ENCODE measurements around the gene PYGM. TPM values are rescaled to one million over a fixed set of nuclear protein-coding genes. Genes with fewer than 3 reads are reported as not detected.

PYGM gene
- total and polyA plus RNA-seq, 2 donors (not counting 1 experiment from before 2014, with no cell fraction given) = 0.50 to 1.9 TPM

- Histone ChIP-seq H3K27me3 (ENCODE audit: control insufficient read depth, insufficient read depth, low read length) (no peaks in the 10 kb centered on the region), H3K9ac (ENCODE audit: insufficient read depth, low read length) (no peak overlapping the region), H3K4me1 (ENCODE audit: control insufficient read depth, extremely low read depth, insufficient read depth, low read length) (no peaks in the 10 kb centered on the region), H3K36me3 (ENCODE audit: control insufficient read depth, insufficient read depth, low read length) (no peaks in the 10 kb centered on the region), H3K79me2 (ENCODE audit: control insufficient read depth, insufficient read depth, low read length) (no peaks in the 10 kb centered on the region), H4K20me1 (ENCODE audit: control insufficient read depth, extremely low read depth, insufficient read depth, low read length) (no peaks in the 10 kb centered on the region), H3K27ac (ENCODE audit: insufficient read depth, low read length) (no peak overlapping the region), H2AFZ (ENCODE audit: low read length) (no peak overlapping the region), H3K4me3 (replicated peaks in 1 of 4; ENCODE audit: control extremely low read depth in 1 of 4, insufficient read depth in 1 of 4, low read depth in 3 of 4, low read length in 4 of 4) (no peak overlapping the region), H3K9me3 (ENCODE audit: control insufficient read depth, insufficient read depth, low read depth, low read length) (no peaks in the 10 kb centered on the region), H3K4me2 (ENCODE audit: extremely low read depth, insufficient read depth, low read length) (no peak overlapping the region)
- TF ChIP-seq CTCF (conservative IDR thresholded peaks at IDR 0.05 in 1 of 2, IDR thresholded peaks at IDR 0.05 in 1 of 2; ENCODE audit: low read depth in 1 of 2, low read length in 2 of 2) (no peak), EZH2 (IDR thresholded peaks at IDR 0.05; ENCODE audit: low read length, missing control alignments) (no peak)
- DNase-seq (ENCODE audit: low read depth in 2 of 2) = no peak
Observed at GRCh38 chr11:64784813-64785581, 25.2 kb upstream of the PYGM start.

- Histone ChIP-seq H3K9me3 (ENCODE audit: control insufficient read depth, insufficient read depth, low read depth, low read length) (no peaks in the 10 kb centered on the region), H3K27ac (ENCODE audit: insufficient read depth, low read length) (peak within 1 kb of the TSS; percentile 93), H3K79me2 (ENCODE audit: control insufficient read depth, insufficient read depth, low read length) (peaks cover 37% of the 10 kb centered on the region), H3K4me3 (replicated peaks in 1 of 4; ENCODE audit: control extremely low read depth in 1 of 4, insufficient read depth in 1 of 4, low read depth in 3 of 4, low read length in 4 of 4) (peak within 1 kb of the TSS; percentile 65 to 81 (median 79)), H4K20me1 (ENCODE audit: control insufficient read depth, extremely low read depth, insufficient read depth, low read length) (peaks cover 2% of the 10 kb centered on the region), H3K27me3 (ENCODE audit: control insufficient read depth, insufficient read depth, low read length) (no peaks in the 10 kb centered on the region), H2AFZ (ENCODE audit: low read length) (peak within 1 kb of the TSS; percentile 57), H3K36me3 (ENCODE audit: control insufficient read depth, insufficient read depth, low read length) (peaks cover 12% of the 10 kb centered on the region), H3K4me2 (ENCODE audit: extremely low read depth, insufficient read depth, low read length) (peak within 1 kb of the TSS; percentile 94), H3K4me1 (ENCODE audit: control insufficient read depth, extremely low read depth, insufficient read depth, low read length) (peaks cover 10% of the 10 kb centered on the region), H3K9ac (ENCODE audit: insufficient read depth, low read length) (peak within 1 kb of the TSS; percentile 98)
- TF ChIP-seq EZH2 (IDR thresholded peaks at IDR 0.05; ENCODE audit: low read length, missing control alignments) (no peak), CTCF (conservative IDR thresholded peaks at IDR 0.05 in 1 of 2, IDR thresholded peaks at IDR 0.05 in 1 of 2; ENCODE audit: low read depth in 1 of 2, low read length in 2 of 2) (no peak)
- DNase-seq (ENCODE audit: low read depth in 2 of 2) = peak; percentile 99 to 100
Observed at GRCh38 chr11:64778473-64779298, 18.9 kb upstream of the PYGM start, which contains the start of gene SF1. Gene SF1 (minus strand): TSS chr11:64778542. CDS start chr11:64778392, 150 bp downstream.

- H3K4me1 ChIP-seq (ENCODE audit: control insufficient read depth, extremely low read depth, insufficient read depth, low read length) = peaks cover 12% of the 10 kb centered on the region
- no peak overlapping the region for H2AFZ ChIP-seq (ENCODE audit: low read length)
- peaks cover 4% of the 10 kb centered on the region for H4K20me1 ChIP-seq (ENCODE audit: control insufficient read depth, extremely low read depth, insufficient read depth, low read length)
- no peak for DNase-seq (ENCODE audit: low read depth in 2 of 2)
- H3K79me2 ChIP-seq (ENCODE audit: control insufficient read depth, insufficient read depth, low read length) = peaks cover 43% of the 10 kb centered on the region
- H3K36me3 ChIP-seq (ENCODE audit: control insufficient read depth, insufficient read depth, low read length) = peaks cover 17% of the 10 kb centered on the region
- H3K27ac ChIP-seq (ENCODE audit: insufficient read depth, low read length) = peak overlapping the region; percentile 93
- TF ChIP-seq EZH2 (IDR thresholded peaks at IDR 0.05; ENCODE audit: low read length, missing control alignments) (no peak), CTCF (conservative IDR thresholded peaks at IDR 0.05 in 1 of 2, IDR thresholded peaks at IDR 0.05 in 1 of 2; ENCODE audit: low read depth in 1 of 2, low read length in 2 of 2) (no peak)
- H3K4me2 ChIP-seq (ENCODE audit: extremely low read depth, insufficient read depth, low read length) = no peak overlapping the region
- peak overlapping the region; percentile 98 for H3K9ac ChIP-seq (ENCODE audit: insufficient read depth, low read length)
- no peaks in the 10 kb centered on the region for H3K27me3 ChIP-seq (ENCODE audit: control insufficient read depth, insufficient read depth, low read length)
- no peaks in the 10 kb centered on the region for H3K9me3 ChIP-seq (ENCODE audit: control insufficient read depth, insufficient read depth, low read depth, low read length)
- H3K4me3 ChIP-seq (replicated peaks in 1 of 4; ENCODE audit: control extremely low read depth in 1 of 4, insufficient read depth in 1 of 4, low read depth in 3 of 4, low read length in 4 of 4) = peak overlapping the region; percentile 41 to 81 (median 61)
Observed at GRCh38 chr11:64778223-64778472, 18.4 kb upstream of the PYGM start.

Measured in fibroblast of lung (primary cell).